Stimulated activated CD4-positive, alpha-beta T cell treated with anti-CD3 and anti-CD28 coated beads, TNF-alpha, amount 100 ng/mL, for 4 hours (primary cell): ENCODE measurements around the gene PYGB.
"Not testable (repeated sequence)": the region's sequence is repeated elsewhere in the genome, so short reads cannot be mapped to it uniquely, and the experiment has no call there.

Experiments
- DNase-seq, 3 experiments: peaks; one replicate each; pipeline ENCODE4 v3.0.0-alpha.2; 2020; ENCODE audit warnings: low read depth in 3 of 3

The PYGB gene

GRCh38 chr20:25230166-25230831, 17.6 kb upstream of the PYGB start:
- DNase-seq = no peak

GRCh38 chr20:25233016-25233772, 14.7 kb upstream of the PYGB start:
- DNase-seq = no peak

- not testable (repeated sequence) for DNase-seq
These were observed 13.7 kb upstream of the PYGB start for GRCh38 chr20:25234009-25234849.

- DNase-seq = no peak
These were observed 11.2 kb upstream of the PYGB start for GRCh38 chr20:25236450-25237304.

GRCh38 chr20:25237610-25238318, 10.1 kb upstream of the PYGB start:
- peak in 1 of 3 experiments; percentile 18 for DNase-seq

GRCh38 chr20:25238319-25239037, 9.4 kb upstream of the PYGB start:
- no peak for DNase-seq

- no peak for DNase-seq
These were observed 8.2 kb upstream of the PYGB start for GRCh38 chr20:25239387-25240370.

GRCh38 chr20:25240851-25241658, 6.8 kb upstream of the PYGB start:
- not testable (repeated sequence) for DNase-seq

- DNase-seq = not testable (repeated sequence)
These were observed 6.3 kb upstream of the PYGB start for GRCh38 chr20:25241659-25241955.

GRCh38 chr20:25242231-25242630, 5.7 kb upstream of the PYGB start:
- no peak for DNase-seq

GRCh38 chr20:25243416-25243979, 4.4 kb upstream of the PYGB start:
- DNase-seq = no peak

- no peak for DNase-seq
These were observed 2.9 kb upstream of the PYGB start for GRCh38 chr20:25244976-25245375.

GRCh38 chr20:25245461-25245860, 2.4 kb upstream of the PYGB start:
- DNase-seq = no peak

GRCh38 chr20:25246182-25246999, 1.5 kb upstream of the PYGB start:
- DNase-seq = no peak

GRCh38 chr20:25247000-25247517, 826 bp upstream of the PYGB start:
- DNase-seq = no peak

- DNase-seq = no peak
These were observed 348 bp upstream of the PYGB start for GRCh38 chr20:25247518-25247955.

GRCh38 chr20:25248786-25249172, 894 bp downstream of the PYGB start:
- no peak for DNase-seq
